A549 treated with Hydrocortisone at 1 μM for 4 hours (cell line): ENCODE results near the gene CCNQ. TPM values are rescaled to one million over a fixed set of nuclear protein-coding genes. Genes with fewer than 3 reads are reported as not detected.

ENCODE experiments used
- total RNA-seq: library from RNA; stranded (reverse); fragments of 200-300 nt; extraction: Qiagen RNA extraction; gene quantifications from 5 replicates; pipeline ENCODE4 v1.2.3, GENCODE V29; 2022

Gene CCNQ
- 40.9 to 59.7 TPM (median 57.6 TPM) in 5 replicates for total RNA-seq

GRCh38 chrX:153598541-153599191 lies at the start of gene CCNQ:
Gene CCNQ, minus strand, starts transcription at chrX:153599139. Its CDS starts 66 bp downstream, at chrX:153599073.

GRCh38 chrX:153646620-153647373 lies 47.9 kb upstream of the CCNQ start, which contains the start of gene DUSP9:
Gene DUSP9, plus strand, starts transcription at chrX:153647203. Its CDS starts 751 bp downstream, at chrX:153647954.

Other genes starting within 250 kb of the CCNQ start
- 0.03 TPM in 1 of 5 replicates, not detected in the others for gene PNMA6E, start 197.8 kb downstream of the CCNQ start, total RNA-seq
- 0.52 to 0.62 TPM (median 0.56 TPM) in 5 replicates for gene ZFP92, start 187.7 kb downstream of the CCNQ start, total RNA-seq
- 1.2 to 1.8 TPM (median 1.5 TPM) in 5 replicates for gene TREX2, start 153.1 kb downstream of the CCNQ start, total RNA-seq
- gene HAUS7, start 128.6 kb downstream of the CCNQ start, total RNA-seq = 51.1 to 62.7 TPM (median 55.5 TPM) in 5 replicates
- gene BGN, start 104.2 kb downstream of the CCNQ start, total RNA-seq = not detected in 5 replicates
- 0.05 to 0.31 TPM (median 0.12 TPM) in 5 replicates for gene ATP2B3, start 81.5 kb downstream of the CCNQ start, total RNA-seq
- 1.0 to 1.6 TPM (median 1.5 TPM) in 5 replicates for gene DUSP9, start 48.1 kb upstream of the CCNQ start, total RNA-seq
- gene PNCK, start 74.7 kb upstream of the CCNQ start, total RNA-seq = 0.13 to 0.44 TPM (median 0.26 TPM) in 3 of 5 replicates, not detected in the others
- 10.0 to 14.5 TPM (median 12.6 TPM) in 5 replicates for gene SLC6A8, start 88.8 kb upstream of the CCNQ start, total RNA-seq
- gene BCAP31, start 125.2 kb upstream of the CCNQ start, total RNA-seq = 351 to 491 TPM (median 368 TPM) in 5 replicates
- 2.5 to 4.0 TPM (median 3.6 TPM) in 5 replicates for gene ABCD1, start 125.7 kb upstream of the CCNQ start, total RNA-seq
- 3.1 to 4.0 TPM (median 3.6 TPM) in 5 replicates for gene PLXNB3, start 165.1 kb upstream of the CCNQ start, total RNA-seq
- gene SRPK3, start 181.9 kb upstream of the CCNQ start, total RNA-seq = 0.02 to 0.13 TPM (median 0.05 TPM) in 4 of 5 replicates, not detected in the other
- 58.1 to 62.0 TPM (median 60.2 TPM) in 5 replicates for gene IDH3G, start 195.2 kb upstream of the CCNQ start, total RNA-seq
- gene SSR4, start 195.5 kb upstream of the CCNQ start, total RNA-seq = 313 to 452 TPM (median 397 TPM) in 5 replicates
- 2.9 to 3.7 TPM (median 3.4 TPM) in 5 replicates for gene PDZD4, start 231.4 kb upstream of the CCNQ start, total RNA-seq